Panc1 (cell line): ENCODE results near the gene ARGLU1. TPM values are rescaled to one million over a fixed set of nuclear protein-coding genes. Genes with fewer than 3 reads are reported as not detected.

Source experiments
- ATAC-seq: fragments of 200-7000 bp; cut with Tn5 transposase; 2 replicates; pipeline ENCODE4 v1.9.1; 2020; ENCODE audit warnings: mild to moderate bottlenecking, moderate library complexity
- BruUV-seq: library from RNA; stranded (reverse); fragments of 400-500 nt; replicated peaks from 2 replicates; lab custom pipeline; 2021; lab: Mats Ljungman, UMichigan
- CTCF ChIA-PET: fragments of 300-600 bp; sonication (Branson Sonifier 250); formaldehyde crosslinking; loops from one replicate; lab custom pipeline; 2022; ENCODE audit warnings: antibody characterized with exemption; lab: Charles Lee
- POLR2A ChIA-PET: fragments of 300-600 bp; sonication (Branson Sonifier 250); formaldehyde crosslinking; loops from one replicate; lab custom pipeline; 2022; ENCODE audit warnings: antibody characterized with exemption; lab: Charles Lee
- DNase-seq: peaks from one replicate; pipeline ENCODE4 v3.0.0-alpha.2; 2010; ENCODE audit warnings: low read depth, low spot score
- H3K27ac ChIP-seq: 2 replicates; pipeline ENCODE4 v1.5.1; 2011; ENCODE audit warnings: mild to moderate bottlenecking, low read length, inconsistent platforms
- H3K27me3 ChIP-seq: fragments of 200-500 bp; sonication (Bioruptor generic); 2 replicates; pipeline ENCODE4 v1.6.0; 2014; ENCODE audit warnings: low read length, inconsistent platforms; ENCODE audit not compliant: control insufficient read depth, insufficient read depth
- H3K36me3 ChIP-seq: fragments of 200-500 bp; sonication (Bioruptor generic); 2 replicates; pipeline ENCODE4 v1.5.1; 2014; ENCODE audit warnings: inconsistent platforms, mild to moderate bottlenecking, low read length, moderate library complexity; ENCODE audit not compliant: control insufficient read depth, insufficient read depth
- H3K4me1 ChIP-seq: 2 replicates; pipeline ENCODE4 v1.5.1; 2011; ENCODE audit warnings: inconsistent platforms, mild to moderate bottlenecking, low read length, moderate library complexity; ENCODE audit not compliant: control insufficient read depth, insufficient read depth
- H3K4me3 ChIP-seq, 2 experiments: 2 replicates each; pipeline ENCODE4 v1.5.1; 2011 to 2012; ENCODE audit warnings: low read depth in 2 of 2, low read length in 2 of 2, mild to moderate bottlenecking in 2 of 2, inconsistent platforms in 1 of 2, moderate library complexity in 1 of 2
- H3K9me3 ChIP-seq: fragments of 200-500 bp; sonication (Bioruptor generic); 2 replicates; pipeline ENCODE4 v1.5.1; 2014; ENCODE audit warnings: low read depth, mild to moderate bottlenecking, inconsistent platforms, low read length, moderate library complexity; ENCODE audit not compliant: control insufficient read depth, insufficient read depth
- CTCF ChIP-seq: fragments of 450-650 bp; IDR thresholded peaks from 2 replicates; pipeline ENCODE4 v1.5.1; 2017; ENCODE audit warnings: mild to moderate bottlenecking
- POLR2AphosphoS5 ChIP-seq: IDR thresholded peaks from 2 replicates; pipeline ENCODE4 v1.6.1; 2012; ENCODE audit warnings: mild to moderate bottlenecking, low read depth, low read length, moderate library complexity
- REST ChIP-seq, 2 experiments: IDR thresholded peaks; 2 replicates each; pipeline ENCODE4 v1.6.1; 2011 to 2012; ENCODE audit warnings: low read depth in 2 of 2, control low read depth in 1 of 2, low read length in 1 of 2, mild to moderate bottlenecking in 1 of 2, moderate library complexity in 1 of 2; ENCODE audit not compliant: insufficient read depth in 1 of 2
- SIN3A ChIP-seq: IDR thresholded peaks from 2 replicates; pipeline ENCODE4 v1.6.1; 2012; ENCODE audit warnings: low read depth, mild to moderate bottlenecking, low read length, moderate library complexity, borderline replicate concordance; ENCODE audit not compliant: insufficient read depth
- TCF7L2 ChIP-seq: IDR thresholded peaks from 2 replicates; pipeline ENCODE4 v1.6.1; 2011; ENCODE audit warnings: mild to moderate bottlenecking, low read depth, low read length, inconsistent platforms
- in situ Hi-C: cut with HindIII; loops from 2 replicates; pipeline ENCODE4 v1.10.0; 2016; ENCODE audit warnings: low sequenced_read_pairs, low pct_unique_long_range_greater_than_20kb
- intact Hi-C: fragments of 100-400 bp; cut with micrococcal nuclease; formaldehyde crosslinking; loops from one replicate; pipeline ENCODE4 v1.10.0; 2022; ENCODE audit not compliant: unreplicated experiment
- total RNA-seq: library from RNA; stranded (reverse); gene quantifications from one replicate; pipeline ENCODE4 v1.2.1, GENCODE V29; 2021; ENCODE audit not compliant: unreplicated experiment

The ARGLU1 gene
- total RNA-seq, 1 experiment from 2014 or later: 38.5 TPM

- Histone ChIP-seq H3K27me3 (no peaks in the 10 kb centered on the region), H3K27ac (no peak overlapping the region), H3K4me3 (peak overlapping the region; percentile 9; a peak in 3 of 4 replicates), H3K36me3 (no peaks in the 10 kb centered on the region; the same call in 1 of the 2 replicates), H3K9me3 (no peaks in the 10 kb centered on the region), H3K4me1 (peaks cover 7% of the 10 kb centered on the region)
- no TSS peak for BruUV-seq
- no peak for DNase-seq
- in situ Hi-C loops (no loop called here), intact Hi-C loops (loop anchor here (10.0 kb wide), 2 partner anchors 1116 to 1956 kb away; no protein-coding TSS in a partner anchor)
- no peak for TF ChIP-seq CTCF
- TF ChIP-seq SIN3A: no peak
- TF ChIP-seq POLR2AphosphoS5: no peak
- no peak for TF ChIP-seq TCF7L2
- ChIA-PET CTCF (interaction anchor here (0.6 kb wide), 1 partner anchor 10 kb away, joined by 5 read pairs; no protein-coding TSS in a partner anchor), POLR2A (no interaction called here)
- no peak for ATAC-seq
Observed at GRCh38 chr13:106530980-106531481, 36.9 kb downstream of the ARGLU1 start.

GRCh38 chr13:106530171-106530851 is 37.6 kb downstream of the ARGLU1 start:
- BruUV-seq: no TSS peak
- no peak for ATAC-seq
- H3K4me1 ChIP-seq: peaks cover 7% of the 10 kb centered on the region
- ChIA-PET CTCF (no interaction called here), POLR2A (no interaction called here)
- no peak for TF ChIP-seq REST (IDR thresholded peaks at IDR 0.05; ENCODE audit: insufficient read depth in 1 of 2, low read depth in 2 of 2, low read length in 1 of 2)
- in situ Hi-C loops: no loop called here
- H3K27ac ChIP-seq: 0 out of 2 replicates have a peak overlapping the region, but pooled peaks have one; percentile 39
- intact Hi-C loops: loop anchor here (10.0 kb wide), 2 partner anchors 1116 to 1956 kb away; no protein-coding TSS in a partner anchor
- no peaks in the 10 kb centered on the region for H3K27me3 ChIP-seq
- DNase-seq: no peak
- H3K36me3 ChIP-seq: no peaks in the 10 kb centered on the region; the same call in 1 of the 2 replicates
- H3K9me3 ChIP-seq: no peaks in the 10 kb centered on the region
- H3K4me3 ChIP-seq: peak overlapping the region; percentile 9
